ENCODE measurements around the gene MADCAM1. TPM values are rescaled to one million over a fixed set of nuclear protein-coding genes. Genes with fewer than 3 reads are reported as not detected.

MADCAM1 gene
- total and polyA plus RNA-seq, 2 of the 8 experiments (the other 6 are each of a cell fraction or from before 2014, with no cell fraction given): 2.3 to 3.0 TPM

- no peak overlapping the region for H3K27ac ChIP-seq (ENCODE audit: low read depth, low read length)
- no peak overlapping the region for H2BK15ac ChIP-seq (ENCODE audit: low read length)
- DNase-seq (ENCODE audit: low read depth in 1 of 2, low spot score in 2 of 2) (no peak), FAIRE-seq (no peak)
- H3K79me2 ChIP-seq (ENCODE audit: control insufficient read depth in 1 of 2, insufficient read depth in 2 of 2, low read length in 2 of 2): no peaks in the 10 kb centered on the region
- no peaks in the 10 kb centered on the region for H3K27me3 ChIP-seq (replicated peaks in 1 of 4; ENCODE audit: control insufficient read depth in 3 of 4, extremely low read depth in 1 of 4, insufficient read depth in 3 of 4, low read length in 3 of 4)
- no peak overlapping the region for H3K23ac ChIP-seq (ENCODE audit: insufficient read length)
- no peak overlapping the region for H3K9ac ChIP-seq (replicated peaks in 1 of 4; ENCODE audit: extremely low read depth in 1 of 4, low read depth in 3 of 4, low read length in 3 of 4)
- no peak overlapping the region for H4K91ac ChIP-seq (replicated peaks; ENCODE audit: insufficient read length, low read length)
- H2AFZ ChIP-seq (ENCODE audit: low read length): no peak overlapping the region
- no peak overlapping the region for H2BK5ac ChIP-seq (ENCODE audit: low read depth, low read length)
- H3K18ac ChIP-seq (ENCODE audit: extremely low read depth, low read length): no peak overlapping the region
- H2AK5ac ChIP-seq (ENCODE audit: low read depth, low read length): no peak overlapping the region
- ChIA-PET POLR2A (ENCODE audit: partially characterized antibody) (interaction anchor here (1.2 kb wide), 1 partner anchor 19 kb away, joined by 3 read pairs; no protein-coding TSS in a partner anchor), CTCF (ENCODE audit: partially characterized antibody) (interaction anchor here (1.8 kb wide), 1 partner anchor 85 kb away, joined by 4 read pairs; no protein-coding TSS in a partner anchor)
- H3K14ac ChIP-seq (ENCODE audit: insufficient read length): no peak overlapping the region
- H4K8ac ChIP-seq (ENCODE audit: extremely low read depth, insufficient read depth, low read length): no peak overlapping the region
- H3K36me3 ChIP-seq (ENCODE audit: control insufficient read depth in 2 of 4, insufficient read depth in 4 of 4, low read length in 3 of 4): no peaks in the 10 kb centered on the region
- peaks cover 12% of the 10 kb centered on the region in 2 experiments; a peak in 3 of 4 replicates for H3K9me3 ChIP-seq (ENCODE audit: insufficient read depth in 2 of 2, low read depth in 1 of 2, low read length in 1 of 2)
- H4K20me1 ChIP-seq (replicated peaks in 1 of 2; ENCODE audit: control insufficient read depth in 1 of 2, insufficient read depth in 2 of 2, low read length in 2 of 2): peaks cover 0 to under 1% of the 10 kb centered on the region in 2 experiments
- no peak overlapping the region for H3K56ac ChIP-seq (replicated peaks; ENCODE audit: insufficient read length, low read depth, low read length)
- WGBS, 2 experiments (ENCODE audit: extremely low coverage in 1 of 2, insufficient coverage in 1 of 2, insufficient read length in 1 of 2, insufficient replicate concordance in 2 of 2, low coverage in 1 of 2, low lambda C conversion rate in 2 of 2, missing lambda C conversion rate in 1 of 2): 89% methylated on average over 31 of the region's 31 CpGs; no CpG with 5 or more reads in 1 of the 2 experiments
- H3K4me3 ChIP-seq (ENCODE audit: extremely low read depth in 1 of 4, insufficient read depth in 2 of 4, low read depth in 3 of 4, low read length in 4 of 4): no peak overlapping the region
- H4K5ac ChIP-seq (ENCODE audit: insufficient read length, low read depth, low read length): no peak overlapping the region
- H3K4me2 ChIP-seq (ENCODE audit: insufficient read depth in 1 of 2, low read depth in 2 of 2, low read length in 2 of 2): no peak overlapping the region
- no peak overlapping the region for H2BK12ac ChIP-seq (ENCODE audit: low read depth, low read length)
- H3K79me1 ChIP-seq (ENCODE audit: low read depth, low read length): no peaks in the 10 kb centered on the region
- H2BK120ac ChIP-seq (replicated peaks; ENCODE audit: low read depth, low read length): no peak overlapping the region
- H3K23me2 ChIP-seq (ENCODE audit: low read depth, low read length): peaks cover 11% of the 10 kb centered on the region; the same call in 1 of the 2 replicates
- H3K4ac ChIP-seq (replicated peaks; ENCODE audit: insufficient read length, low read depth, low read length): no peak overlapping the region
- no peak overlapping the region for H2BK20ac ChIP-seq (ENCODE audit: low read length)
- H3K4me1 ChIP-seq (replicated peaks in 1 of 4; ENCODE audit: control insufficient read depth in 3 of 4, insufficient read depth in 4 of 4, low read length in 3 of 4): no peaks in the 10 kb centered on the region
- TF ChIP-seq SP1 (IDR thresholded peaks at IDR 0.05; ENCODE audit: low read depth, low read length): no peak
- TF ChIP-seq TCF12 (IDR thresholded peaks at IDR 0.05; ENCODE audit: low read depth, low read length): no peak
- TF ChIP-seq TAF7 (optimal IDR thresholded peaks at IDR 0.05; ENCODE audit: borderline replicate concordance, low read depth, low read length): no peak
- no peak for TF ChIP-seq SIRT6 (IDR thresholded peaks at IDR 0.05; ENCODE audit: low read length)
- no peak for TF ChIP-seq SUZ12 (IDR thresholded peaks at IDR 0.05; ENCODE audit: low read length)
- no peak for TF ChIP-seq POU5F1 (IDR thresholded peaks at IDR 0.05; ENCODE audit: low read depth, low read length)
- TF ChIP-seq CREB1 (IDR thresholded peaks at IDR 0.05): no peak
- TF ChIP-seq SRF (IDR thresholded peaks at IDR 0.05; ENCODE audit: low read depth, low read length): no peak
- TF ChIP-seq JUND (IDR thresholded peaks at IDR 0.05; ENCODE audit: low read length): no peak
- no peak for TF ChIP-seq SP2 (IDR thresholded peaks at IDR 0.05; ENCODE audit: low read length)
- TF ChIP-seq RBBP5 (IDR thresholded peaks at IDR 0.05; ENCODE audit: borderline replicate concordance, low read depth, low read length): no peak
- TF ChIP-seq EP300 (IDR thresholded peaks at IDR 0.05; ENCODE audit: borderline replicate concordance in 1 of 2, low read depth in 2 of 2, low read length in 2 of 2): no peak
- TF ChIP-seq ATF3 (IDR thresholded peaks at IDR 0.05; ENCODE audit: insufficient read depth, low read depth, low read length): no peak
Observed at GRCh38 chr19:447816-448560, 48.3 kb upstream of the MADCAM1 start.
